Activated CD8-positive, alpha-beta T cell treated with anti-CD3 and anti-CD28 coated beads, Interleukin-2, amount 10 ng/mL, durations not matched to agents 7 days and 5 days (primary cell): ENCODE data around the gene GCLC. TPM values are rescaled to one million over a fixed set of nuclear protein-coding genes. Genes with fewer than 3 reads are reported as not detected.

Experiments used
- ATAC-seq: fragments of 150-1000 bp; cut with Tn5 transposase; one replicate; pipeline ENCODE4 v1.10.0; 2021; ENCODE audit warnings: moderate library complexity
- CTCF ChIA-PET: fragments of 350-600 bp; sonication (Branson Sonifier 250); formaldehyde crosslinking; loops from one replicate; lab custom pipeline; 2021; ENCODE audit warnings: antibody characterized with exemption; lab: Charles Lee
- POLR2A ChIA-PET: fragments of 350-600 bp; sonication (Branson Sonifier 250); formaldehyde crosslinking; loops from one replicate; lab custom pipeline; 2021; ENCODE audit warnings: antibody characterized with exemption; lab: Charles Lee
- DNase-seq: peaks from one replicate; pipeline ENCODE4 v3.0.0-alpha.2; 2020
- H3K27ac Mint-ChIP-seq: one replicate; pipeline ENCODE4 v1.8.0; 2021; ENCODE audit warnings: mild to moderate bottlenecking, mixed read lengths
- H3K27me3 Mint-ChIP-seq: one replicate; pipeline ENCODE4 v1.8.0; 2021; ENCODE audit warnings: low read depth, mixed read lengths
- H3K36me3 Mint-ChIP-seq: one replicate; pipeline ENCODE4 v1.8.0; 2021; ENCODE audit warnings: low read depth, mixed read lengths
- H3K4me1 Mint-ChIP-seq: one replicate; pipeline ENCODE4 v1.8.0; 2021; ENCODE audit warnings: low read depth, mixed read lengths
- H3K4me3 Mint-ChIP-seq: one replicate; pipeline ENCODE4 v1.8.0; 2021; ENCODE audit warnings: mild to moderate bottlenecking, mixed read lengths
- H3K9me3 Mint-ChIP-seq: one replicate; pipeline ENCODE4 v1.8.0; 2022; ENCODE audit warnings: mixed read lengths; ENCODE audit not compliant: insufficient read depth
- total RNA-seq, 2 experiments: library from RNA; stranded (reverse); gene quantifications; one replicate each; pipeline ENCODE4 v1.2.3, GENCODE V29; 2021

Gene GCLC
- total RNA-seq, 2 experiments from 2014 or later: 22.1 to 26.5 TPM

DNA sequence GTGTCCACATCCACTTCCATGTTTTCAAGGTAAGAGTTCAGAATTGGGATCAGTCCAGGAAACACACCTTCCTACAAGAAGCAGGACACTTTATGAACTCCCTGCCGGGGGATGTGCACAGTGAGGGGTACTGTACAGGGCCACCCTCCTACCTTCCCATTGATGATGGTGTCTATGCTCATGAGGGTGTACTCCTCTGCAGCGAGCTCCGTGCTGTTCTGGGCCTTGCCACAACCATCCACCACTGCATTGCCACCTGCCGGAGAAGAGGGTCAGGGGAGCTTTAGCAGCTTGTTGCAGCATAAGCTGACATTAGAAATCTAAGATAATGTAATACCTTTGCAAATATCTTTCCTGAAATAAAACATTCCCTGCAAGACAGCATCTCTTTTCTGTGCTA is 44.8 kb downstream of the GCLC start:
- Mint-ChIP-seq H3K9me3 (no peaks in the 10 kb centered on the region), H3K4me3 (no peak overlapping the region), H3K4me1 (no peaks in the 10 kb centered on the region), H3K36me3 (peaks cover 6% of the 10 kb centered on the region), H3K27ac (no peak overlapping the region), H3K27me3 (no peaks in the 10 kb centered on the region)
- DNase-seq: no peak
- ChIA-PET POLR2A (no interaction called here), CTCF (interaction anchor here (1.4 kb wide), 1 partner anchor 228 kb away, joined by 5 read pairs; no protein-coding TSS in a partner anchor)
- ATAC-seq: no peak

DNA sequence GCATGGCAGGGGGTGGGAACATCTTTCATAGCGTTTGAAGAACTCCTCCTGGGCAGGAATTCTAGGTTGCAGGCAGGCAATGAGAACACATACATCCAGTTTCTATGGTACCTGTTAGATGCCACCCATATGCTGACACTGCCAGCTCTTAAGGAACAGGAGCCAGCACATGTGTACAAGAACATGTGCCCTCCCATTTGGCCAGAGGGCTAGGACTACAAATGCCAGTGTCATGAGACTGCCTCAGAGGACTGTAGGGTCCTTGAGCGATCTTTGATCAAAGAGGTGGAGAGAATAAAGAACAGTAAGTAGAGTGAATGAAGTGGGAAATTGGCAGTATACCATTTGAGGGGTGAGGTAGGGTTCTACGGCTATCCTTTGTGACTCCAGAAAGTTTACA is 45.8 kb downstream of the GCLC start:
- Mint-ChIP-seq H3K9me3 (no peaks in the 10 kb centered on the region), H3K27ac (no peak overlapping the region), H3K4me3 (no peak overlapping the region), H3K27me3 (no peaks in the 10 kb centered on the region), H3K4me1 (no peaks in the 10 kb centered on the region), H3K36me3 (peaks cover 3% of the 10 kb centered on the region)
- ChIA-PET POLR2A (no interaction called here), CTCF (interaction anchor here (1.4 kb wide), 1 partner anchor 229 kb away, joined by 5 read pairs; no protein-coding TSS in a partner anchor)
- no peak for ATAC-seq
- DNase-seq: no peak

DNA sequence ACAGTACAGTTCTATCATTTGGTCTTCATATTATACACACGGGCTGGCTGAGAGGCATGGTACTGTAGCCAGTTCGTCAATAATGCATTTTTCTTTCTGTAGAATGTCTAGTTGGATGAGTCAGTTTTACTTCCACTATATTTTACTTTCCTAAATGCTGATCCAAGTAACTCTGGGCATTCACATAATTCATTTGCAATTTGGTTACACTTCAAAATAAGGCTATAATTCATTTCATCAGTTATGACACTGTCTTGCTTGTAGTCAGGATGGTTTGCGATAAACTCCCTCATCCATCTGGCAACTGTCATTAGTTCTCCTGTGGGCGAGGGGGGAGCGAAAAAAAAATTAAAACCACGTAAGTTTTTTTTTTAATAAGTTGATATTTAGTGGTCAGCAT is 46.3 kb downstream of the GCLC start:
- ChIA-PET CTCF (interaction anchor here (8.4 kb wide), 1 partner anchor 229 kb away, joined by 174 read pairs; no protein-coding TSS in a partner anchor), POLR2A (no interaction called here)
- Mint-ChIP-seq H3K27me3 (no peaks in the 10 kb centered on the region), H3K36me3 (peaks cover 3% of the 10 kb centered on the region), H3K4me3 (no peak overlapping the region), H3K4me1 (no peaks in the 10 kb centered on the region), H3K27ac (no peak overlapping the region), H3K9me3 (no peaks in the 10 kb centered on the region)
- no peak for ATAC-seq
- DNase-seq: no peak

DNA sequence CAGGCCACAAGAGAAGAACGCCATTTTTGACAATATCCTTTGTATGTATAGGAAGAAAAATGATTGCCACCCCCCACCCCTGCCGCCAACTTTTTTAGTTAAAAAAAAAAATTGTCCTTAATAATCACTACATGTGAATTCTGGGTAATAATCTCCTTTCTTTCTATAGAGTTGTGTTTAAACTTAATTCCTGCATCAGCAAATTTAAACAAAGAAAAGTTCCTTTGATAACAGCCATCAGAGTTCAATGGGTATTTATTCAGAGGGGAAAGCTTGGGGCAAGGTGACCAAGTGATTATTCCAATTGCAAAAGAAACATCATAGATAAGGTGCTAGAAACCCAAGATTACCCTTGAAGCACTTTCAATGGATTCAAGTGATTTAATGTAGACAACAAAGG is 47.0 kb downstream of the GCLC start:
- H3K4me3 Mint-ChIP-seq: no peak overlapping the region

DNA sequence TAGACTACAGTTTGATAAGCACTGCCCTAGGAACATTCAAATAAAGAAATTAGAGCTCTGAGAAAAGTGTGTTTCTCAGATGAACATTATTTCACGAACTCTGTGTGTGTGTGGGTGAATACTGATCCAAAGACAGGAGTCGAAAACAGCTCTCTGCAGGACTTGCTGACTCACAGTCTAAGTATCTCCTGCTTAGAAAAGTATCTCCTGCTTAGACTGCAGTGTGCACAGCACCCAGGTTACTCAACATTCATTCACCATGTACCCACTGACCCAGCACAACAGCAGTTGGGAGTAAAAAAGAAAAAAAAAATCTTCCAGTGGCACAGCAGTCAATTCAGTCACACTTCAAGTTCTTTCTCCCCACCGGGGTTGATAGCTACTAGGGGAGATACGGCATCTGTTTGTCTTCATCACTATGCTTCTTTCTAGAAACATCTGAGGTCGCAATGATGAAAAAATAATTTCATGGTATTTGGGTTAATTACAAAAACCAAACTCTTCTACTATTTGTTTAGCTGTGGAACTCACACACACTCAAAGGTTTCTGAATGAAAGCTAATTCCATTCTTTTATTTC is 48.0 kb downstream of the GCLC start:
- Mint-ChIP-seq H3K36me3 (peaks cover 3% of the 10 kb centered on the region), H3K27ac (no peak overlapping the region), H3K4me1 (peaks cover 4% of the 10 kb centered on the region), H3K27me3 (peaks cover 4% of the 10 kb centered on the region), H3K4me3 (no peak overlapping the region), H3K9me3 (no peaks in the 10 kb centered on the region)
- ChIA-PET POLR2A (no interaction called here), CTCF (interaction anchor here (0.6 to 8.4 kb wide), 10 partner anchors 10 to 238 kb away, joined by 3 to 174 read pairs (median 3); partner anchors contain the start of gene GCLC)
- DNase-seq (no peak), ATAC-seq (no peak)

More for the DNA sequence above, 47.0 kb downstream of the GCLC start:
- Mint-ChIP-seq H3K27ac (no peak overlapping the region), H3K27me3 (peaks cover 2% of the 10 kb centered on the region), H3K36me3 (peaks cover 3% of the 10 kb centered on the region), H3K4me1 (peaks cover 3% of the 10 kb centered on the region), H3K9me3 (no peaks in the 10 kb centered on the region)
- ChIA-PET CTCF (interaction anchor here (0.7 to 8.4 kb wide), 4 partner anchors 14 to 230 kb away, joined by 3 to 174 read pairs (median 4); partner anchors contain the start of gene GCLC), POLR2A (no interaction called here)
- DNase-seq (no peak), ATAC-seq (no peak)

DNA sequence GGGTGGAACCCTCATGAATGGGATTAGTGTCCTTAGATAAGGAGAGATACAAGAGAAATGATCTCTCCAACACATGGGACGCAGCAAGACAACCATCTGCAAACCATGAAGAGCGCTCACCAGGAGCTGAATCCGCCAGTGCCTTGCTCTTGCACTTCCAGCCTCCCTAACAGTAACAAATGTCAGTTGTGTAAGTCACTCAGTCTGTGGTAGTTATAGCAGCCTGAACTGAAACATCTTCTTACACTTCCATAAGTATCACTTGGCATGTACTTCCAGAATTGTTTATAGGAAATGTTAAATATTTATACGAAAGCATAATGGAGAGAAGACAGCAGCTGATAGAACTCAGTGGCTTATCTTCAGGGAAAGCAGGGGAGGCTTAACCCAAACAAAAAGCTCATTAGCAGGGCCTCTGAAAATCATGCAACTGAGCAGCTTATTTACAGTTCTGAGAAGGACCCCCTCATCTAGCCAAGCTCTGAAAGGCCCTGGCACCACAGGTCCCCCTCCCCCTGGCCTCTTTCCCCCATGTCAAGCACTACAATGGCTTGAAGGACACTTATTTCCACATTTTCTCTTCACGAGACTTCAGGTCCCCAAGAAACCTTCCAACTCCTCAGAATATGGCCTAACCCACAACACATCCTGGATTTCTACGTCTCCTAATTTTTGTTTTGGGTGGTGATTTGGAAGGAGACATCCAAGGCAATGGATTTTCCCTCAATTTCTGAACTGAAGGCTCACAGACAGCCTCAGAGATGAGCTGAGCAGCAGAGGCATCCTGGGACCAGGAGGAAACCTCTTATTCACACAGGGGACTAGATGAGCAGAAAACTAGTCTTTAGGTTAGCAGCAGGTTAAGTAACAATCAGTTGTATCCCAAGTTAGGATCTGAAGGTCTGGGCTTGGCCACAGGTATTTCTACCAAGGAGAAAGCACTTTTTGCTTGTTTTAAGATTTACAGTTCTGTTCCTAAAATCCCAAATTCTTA is 49.1 kb downstream of the GCLC start:
- Mint-ChIP-seq H3K9me3 (no peaks in the 10 kb centered on the region), H3K27ac (no peak overlapping the region), H3K4me1 (peaks cover 4% of the 10 kb centered on the region), H3K4me3 (no peak overlapping the region), H3K36me3 (peaks cover 3% of the 10 kb centered on the region), H3K27me3 (peaks cover 11% of the 10 kb centered on the region)
- ChIA-PET POLR2A (no interaction called here), CTCF (interaction anchor here (0.9 to 8.4 kb wide), 10 partner anchors 11 to 239 kb away, joined by 3 to 174 read pairs (median 15); no protein-coding TSS in a partner anchor)
- ATAC-seq (no peak), DNase-seq (no peak)

DNA sequence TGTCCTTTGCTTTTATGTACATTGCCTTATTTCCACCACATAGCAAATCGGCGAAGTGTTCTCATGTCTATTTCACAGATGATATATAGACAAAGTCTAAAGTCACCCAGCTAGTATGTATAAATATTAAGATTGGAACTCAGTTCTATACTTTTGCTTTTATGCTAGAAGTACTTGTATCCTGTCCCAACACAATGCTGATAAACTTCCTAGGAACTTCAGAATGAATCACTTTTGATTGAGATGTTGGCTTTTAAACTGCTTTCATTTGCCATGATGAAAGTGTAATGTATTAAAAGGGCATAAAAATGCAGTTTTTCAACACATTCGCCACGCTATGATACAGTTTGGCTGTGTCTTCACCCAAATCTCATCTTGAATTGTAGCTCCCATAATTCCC is 50.8 kb downstream of the GCLC start:
- Mint-ChIP-seq H3K36me3 (peaks cover 3% of the 10 kb centered on the region), H3K9me3 (no peaks in the 10 kb centered on the region), H3K4me1 (peaks cover 4% of the 10 kb centered on the region), H3K27ac (no peak overlapping the region), H3K4me3 (no peak overlapping the region), H3K27me3 (peaks cover 11% of the 10 kb centered on the region)
- ChIA-PET POLR2A (no interaction called here), CTCF (interaction anchor here (0.8 to 8.4 kb wide), 27 partner anchors 8 to 462 kb away, joined by 3 to 174 read pairs (median 7); partner anchors contain the start of gene GCLC)
- ATAC-seq: no peak
- DNase-seq: no peak

DNA sequence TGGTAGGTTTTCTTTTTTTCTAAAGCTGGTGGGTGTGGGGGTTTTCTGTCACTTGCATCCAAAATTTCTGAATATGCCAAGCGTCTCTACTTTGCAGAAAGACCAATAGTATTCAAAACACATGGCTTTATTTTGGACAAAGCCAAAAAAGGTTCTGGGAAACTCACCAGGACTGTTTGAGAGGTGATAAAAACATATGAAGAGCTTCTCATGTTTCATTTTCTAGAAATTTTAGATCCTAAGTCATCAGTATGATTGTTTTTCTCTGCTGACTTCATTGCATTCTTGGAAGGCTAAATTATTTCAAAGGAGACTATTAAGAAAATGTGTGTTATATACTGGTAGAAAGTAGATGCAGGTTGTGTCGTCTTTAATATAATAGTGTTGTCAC is 51.3 kb downstream of the GCLC start:
- ATAC-seq (no peak), DNase-seq (no peak)
- H3K9me3 Mint-ChIP-seq: no peaks in the 10 kb centered on the region
- ChIA-PET POLR2A (no interaction called here), CTCF (interaction anchor here (0.8 to 8.4 kb wide), 35 partner anchors 8 to 483 kb away, joined by 3 to 174 read pairs (median 5); partner anchors contain the start of gene GCLC)
- H3K36me3 Mint-ChIP-seq: peaks cover 3% of the 10 kb centered on the region
- H3K4me1 Mint-ChIP-seq: peaks cover 4% of the 10 kb centered on the region
- no peak overlapping the region for H3K27ac Mint-ChIP-seq
- peaks cover 13% of the 10 kb centered on the region for H3K27me3 Mint-ChIP-seq
- H3K4me3 Mint-ChIP-seq: no peak overlapping the region

DNA sequence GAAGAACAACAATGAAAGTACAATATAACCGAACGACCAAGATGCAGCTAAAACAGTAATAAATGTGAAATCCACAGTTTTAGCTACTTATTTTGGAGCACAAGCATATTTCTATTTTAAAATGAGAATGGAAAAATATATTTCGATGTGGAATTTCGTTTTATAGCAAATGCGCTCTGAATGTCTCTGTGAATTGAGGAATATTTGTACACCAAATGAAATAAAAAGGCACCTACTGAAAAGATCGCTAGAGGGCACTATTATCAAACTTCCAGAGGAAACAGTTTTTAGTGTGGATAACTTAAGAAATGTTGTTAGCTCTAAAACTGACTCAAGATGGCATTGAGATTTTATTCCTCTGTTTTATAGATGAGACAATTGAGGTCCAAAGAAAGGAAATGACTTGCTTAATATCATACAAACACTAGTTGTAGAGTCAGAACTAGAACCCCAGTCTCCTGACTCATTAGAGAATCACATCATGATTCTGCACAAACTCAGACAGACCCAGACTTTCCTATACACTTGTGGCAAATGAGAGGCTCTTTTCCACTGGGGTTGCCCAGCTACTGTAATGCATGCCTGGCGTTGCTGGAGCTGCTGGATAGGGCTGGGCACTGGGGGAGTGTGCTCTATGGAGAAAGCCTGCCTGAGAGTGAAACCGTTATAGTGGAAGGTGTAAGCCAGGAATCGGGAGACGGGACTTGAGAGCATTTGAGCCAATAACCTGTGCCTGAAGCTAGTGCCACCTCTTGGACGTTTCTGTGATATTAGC is 51.9 kb downstream of the GCLC start:
- ChIA-PET POLR2A (no interaction called here), CTCF (interaction anchor here (0.7 to 8.4 kb wide), 41 partner anchors 8 to 483 kb away, joined by 3 to 174 read pairs (median 5); partner anchors contain the start of gene GCLC)
- H3K27ac Mint-ChIP-seq: no peak overlapping the region
- H3K27me3 Mint-ChIP-seq: peaks cover 14% of the 10 kb centered on the region
- DNase-seq (no peak), ATAC-seq (peak; percentile 47)
- peaks cover 2% of the 10 kb centered on the region for H3K36me3 Mint-ChIP-seq
- H3K4me3 Mint-ChIP-seq: no peak overlapping the region
- H3K4me1 Mint-ChIP-seq: peaks cover 4% of the 10 kb centered on the region
- no peaks in the 10 kb centered on the region for H3K9me3 Mint-ChIP-seq

DNA sequence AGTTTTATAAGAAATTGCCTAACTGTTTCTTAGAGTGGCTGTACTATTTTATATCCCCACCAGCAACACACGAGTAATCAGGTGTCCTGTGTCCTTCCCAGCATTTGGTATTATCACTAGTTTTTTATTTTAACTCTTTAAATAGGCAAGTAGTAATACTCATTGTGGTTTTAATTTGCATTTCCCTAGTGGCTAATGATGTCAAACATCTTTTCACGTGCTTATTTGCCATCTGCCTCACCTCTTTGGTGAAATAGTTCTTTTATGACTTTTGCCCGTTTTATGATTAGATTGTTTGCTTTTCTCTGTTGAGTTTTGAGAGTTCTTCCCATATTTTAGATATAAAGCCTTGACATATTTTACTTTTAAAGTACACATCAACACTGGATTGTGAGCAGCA is 57.8 kb downstream of the GCLC start:
- Mint-ChIP-seq H3K4me3 (no peak overlapping the region), H3K9me3 (no peaks in the 10 kb centered on the region), H3K27ac (no peak overlapping the region), H3K4me1 (peaks cover 8% of the 10 kb centered on the region), H3K27me3 (peaks cover 25% of the 10 kb centered on the region), H3K36me3 (no peaks in the 10 kb centered on the region)
- CTCF ChIA-PET: no interaction called here
- POLR2A ChIA-PET: no interaction called here
- DNase-seq (no peak), ATAC-seq (no peak)

DNA sequence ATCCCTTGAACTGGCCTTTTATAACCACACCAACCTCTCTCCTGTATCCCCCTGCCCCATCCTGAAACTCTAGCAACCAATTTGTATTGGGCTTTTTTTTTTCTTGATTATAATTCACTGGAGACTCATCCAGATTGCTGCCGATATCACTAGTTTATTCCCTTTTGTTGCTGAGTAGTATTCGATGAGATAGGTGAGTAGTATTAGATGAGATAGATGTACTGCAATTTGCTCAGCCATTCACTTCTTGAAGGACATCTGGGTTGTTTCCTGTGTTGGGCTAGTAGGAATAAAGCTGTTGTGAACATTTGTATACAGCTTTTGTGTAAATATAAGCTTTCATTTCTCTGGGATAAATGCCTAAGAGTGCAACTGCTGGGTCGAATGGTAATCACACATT is 58.2 kb downstream of the GCLC start:
- ChIA-PET CTCF (no interaction called here), POLR2A (no interaction called here)
- Mint-ChIP-seq H3K27ac (no peak overlapping the region), H3K4me1 (peaks cover 9% of the 10 kb centered on the region), H3K9me3 (no peaks in the 10 kb centered on the region), H3K4me3 (no peak overlapping the region), H3K36me3 (no peaks in the 10 kb centered on the region), H3K27me3 (peaks cover 25% of the 10 kb centered on the region)
- DNase-seq: no peak
- no peak for ATAC-seq
